NCI-H460 (cell line): ENCODE results near the gene COA8. TPM values are rescaled to one million over a fixed set of nuclear protein-coding genes. Genes with fewer than 3 reads are reported as not detected.

Experiments used
- DNase-seq: peaks from one replicate; pipeline ENCODE4 v3.0.0-alpha.2; 2016; ENCODE audit warnings: low read depth; ENCODE audit errors: extremely low read depth
- total RNA-seq: library from RNA; depleted of rRNA; stranded (reverse); fragments of >200 nt; shearing (Covaris generic); gene quantifications from 2 replicates; pipeline ENCODE4 v1.2.3, GENCODE V29; 2014

The COA8 gene
- total RNA-seq, 1 experiment from 2014 or later = 51.4 TPM

- DNase-seq = no peak
Measured at GRCh38 chr14:103616635-103617300, 54.0 kb downstream of the COA8 start.

DNA sequence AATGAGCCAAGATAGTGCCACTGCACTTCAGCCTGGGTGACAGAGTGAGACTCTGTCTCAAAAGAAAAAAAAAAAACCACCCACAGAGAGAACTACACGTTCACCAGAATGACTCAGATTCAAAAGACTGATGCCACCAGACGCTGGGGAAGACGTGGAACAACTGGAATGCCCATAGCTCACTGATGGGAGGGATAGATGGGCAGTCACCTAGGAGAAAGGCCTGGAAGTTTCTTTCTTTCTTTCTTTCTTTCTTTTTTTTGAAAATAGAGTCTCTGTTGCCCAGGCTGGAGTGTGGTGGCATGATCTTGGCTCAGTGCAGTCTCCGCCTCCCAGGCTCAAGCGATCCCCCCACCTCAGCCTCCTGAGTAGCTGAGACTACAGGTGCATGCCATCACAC lies 56.3 kb downstream of the COA8 start:
- DNase-seq = no peak

DNA sequence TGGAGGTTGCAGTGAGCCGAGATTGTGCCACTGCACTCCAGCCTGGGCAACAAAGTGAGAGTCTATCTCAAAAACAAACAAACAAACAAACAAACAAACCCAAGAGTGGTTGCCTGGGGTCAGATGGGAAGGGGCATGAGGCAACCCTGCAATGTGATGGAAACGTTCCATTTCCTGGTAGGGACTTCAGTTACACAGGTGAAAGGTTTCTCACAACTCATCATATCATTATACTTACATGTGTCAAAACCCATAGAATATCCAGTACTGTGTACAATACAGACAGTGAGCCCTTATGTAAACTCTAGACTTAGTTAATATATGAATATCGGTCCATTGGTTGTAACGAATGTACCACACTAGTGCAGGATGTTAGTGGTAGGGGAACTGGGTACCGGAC lies 59.1 kb downstream of the COA8 start:
- DNase-seq = no peak

DNA sequence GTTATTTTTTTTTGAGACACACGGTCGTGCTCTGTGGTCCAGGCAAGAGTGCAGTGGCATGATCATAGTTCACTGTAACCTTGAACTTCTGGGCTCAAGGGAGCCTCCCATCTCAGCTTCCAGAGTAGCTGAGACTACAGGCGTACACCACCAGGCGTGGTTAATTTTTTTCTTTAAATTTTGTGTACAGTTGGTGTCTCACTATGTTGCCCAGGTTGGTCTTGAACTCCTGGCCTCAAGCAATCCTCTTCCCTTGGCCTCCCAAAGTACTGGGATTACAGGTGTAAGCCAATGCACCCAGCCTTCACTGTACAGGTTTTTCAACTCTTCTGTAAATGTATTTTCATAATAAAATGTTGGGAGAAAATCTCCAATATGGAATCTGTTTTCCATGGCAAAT lies 60.5 kb downstream of the COA8 start:
- DNase-seq = no peak

DNA sequence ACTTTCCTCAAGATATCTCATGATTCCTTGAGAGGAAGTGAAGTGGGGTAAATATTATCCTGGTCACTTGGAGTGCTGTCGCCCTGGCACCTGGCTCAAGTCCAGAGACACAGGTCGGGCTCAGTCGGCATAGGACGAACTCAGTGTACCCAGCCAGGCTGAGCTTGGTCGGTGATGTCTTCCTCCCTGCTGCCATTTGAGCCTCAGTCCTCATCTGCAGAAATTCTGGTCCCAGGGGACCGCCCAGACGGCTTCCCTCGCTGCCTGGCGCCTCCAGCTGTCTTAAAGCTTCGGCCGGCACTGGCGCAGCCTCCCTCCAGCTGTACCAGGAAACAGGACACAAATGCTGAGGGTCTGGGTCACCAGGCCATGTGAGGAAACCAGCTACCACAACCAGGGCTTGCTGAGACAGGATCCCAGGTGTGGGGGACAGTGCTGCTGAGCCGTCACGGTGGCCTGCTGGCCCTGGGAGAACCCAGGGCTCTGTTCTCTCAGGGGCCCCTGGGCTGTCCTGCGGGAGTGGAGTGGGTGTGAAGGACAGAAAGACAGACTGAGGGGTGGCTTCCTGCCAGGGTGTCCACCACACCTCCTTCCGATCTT lies 61.2 kb downstream of the COA8 start:
- no peak for DNase-seq

DNA sequence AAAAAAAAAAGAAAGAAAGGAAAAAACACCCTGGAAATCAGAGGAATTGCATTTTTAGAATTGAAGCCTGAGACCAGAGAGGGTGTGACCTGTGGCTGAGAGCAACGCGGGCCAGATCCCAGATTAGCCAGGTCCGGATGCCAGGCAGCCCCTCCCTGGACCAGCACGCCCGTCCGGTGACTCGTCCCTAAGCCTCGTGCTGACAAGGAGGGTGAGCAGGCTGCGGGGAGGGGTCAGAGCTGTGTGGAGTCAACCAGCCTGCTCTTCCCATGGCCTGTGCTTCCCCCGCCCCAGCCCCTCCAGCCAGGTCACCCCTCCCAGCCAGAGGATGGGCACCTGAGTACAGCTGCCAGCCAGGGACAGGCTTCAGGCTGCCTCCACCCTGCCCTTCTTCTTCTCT lies 62.1 kb downstream of the COA8 start:
- peak; percentile 88 for DNase-seq

- DNase-seq = no peak
Measured at GRCh38 chr14:103625356-103626095, 62.8 kb downstream of the COA8 start.

GRCh38 chr14:103626146-103626850 lies 63.5 kb downstream of the COA8 start:
- DNase-seq = no peak

GRCh38 chr14:103627073-103628025 lies 64.6 kb downstream of the COA8 start:
- DNase-seq = no peak

GRCh38 chr14:103628221-103628683 lies 65.5 kb downstream of the COA8 start:
- peak; percentile 80 for DNase-seq

DNA sequence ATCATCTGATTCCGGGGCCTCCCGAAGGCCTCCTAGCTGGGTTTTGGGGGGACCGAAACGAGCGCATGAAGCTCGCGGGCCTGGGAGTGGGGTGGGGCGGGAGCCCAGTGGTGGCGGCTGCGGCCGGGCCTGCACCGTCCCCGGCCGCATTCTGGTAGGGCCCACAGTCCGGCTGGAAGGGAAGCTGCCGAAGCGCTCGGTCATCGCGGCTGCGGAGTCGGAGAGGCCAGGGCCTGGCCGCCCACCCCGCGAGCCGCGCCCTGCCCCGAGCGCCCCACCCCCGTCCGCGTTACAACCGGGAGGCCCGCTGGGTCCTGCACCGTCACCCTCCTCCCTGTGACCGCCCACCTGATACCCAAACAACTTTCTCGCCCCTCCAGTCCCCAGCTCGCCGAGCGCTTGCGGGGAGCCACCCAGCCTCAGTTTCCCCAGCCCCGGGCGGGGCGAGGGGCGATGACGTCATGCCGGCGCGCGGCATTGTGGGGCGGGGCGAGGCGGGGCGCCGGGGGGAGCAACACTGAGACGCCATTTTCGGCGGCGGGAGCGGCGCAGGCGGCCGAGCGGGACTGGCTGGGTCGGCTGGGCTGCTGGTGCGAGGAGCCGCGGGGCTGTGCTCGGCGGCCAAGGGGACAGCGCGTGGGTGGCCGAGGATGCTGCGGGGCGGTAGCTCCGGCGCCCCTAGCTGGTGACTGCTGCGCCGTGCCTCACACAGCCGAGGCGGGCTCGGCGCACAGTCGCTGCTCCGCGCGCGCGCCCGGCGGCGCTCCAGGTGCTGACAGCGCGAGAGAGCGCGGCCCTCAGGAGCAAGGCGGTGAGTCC lies 66.1 kb downstream of the COA8 start, which contains the start of gene KLC1:
Gene KLC1 (plus strand): TSS at position 528 of the 819 bp plus-strand sequence. CDS start 25,354 bp downstream, outside the sequence.
- peak; percentile 57 for DNase-seq

DNA sequence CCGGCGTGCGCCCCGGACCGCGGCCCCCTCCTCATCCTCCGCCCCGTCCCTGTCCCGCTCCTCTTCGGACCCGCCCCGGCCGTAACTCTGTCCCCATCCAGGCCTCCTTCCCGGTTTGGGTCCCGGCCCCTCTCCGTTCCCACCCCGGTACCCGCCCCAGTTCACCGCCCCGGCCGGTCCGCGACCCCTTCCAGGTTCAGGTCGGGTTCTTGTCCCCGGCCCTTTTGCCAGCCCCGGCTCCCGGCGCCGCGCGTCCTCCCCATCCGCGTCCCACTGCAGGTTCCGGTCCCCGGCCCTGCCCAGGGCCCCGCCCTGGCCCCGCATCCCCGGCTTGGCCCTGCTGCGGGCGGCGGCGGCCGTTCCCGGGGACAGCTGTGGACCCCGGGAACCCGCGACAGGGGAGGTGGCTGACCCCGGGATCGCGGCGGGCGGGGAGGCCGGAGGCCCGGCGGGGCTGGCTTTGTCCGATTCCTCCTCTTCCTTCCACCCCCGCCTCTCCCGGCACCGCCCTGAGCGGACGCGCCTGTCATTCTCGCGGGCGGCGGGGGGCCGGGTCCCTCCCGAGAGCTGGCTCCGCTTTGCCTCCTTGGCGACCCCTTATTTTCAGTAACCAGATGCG lies 66.9 kb downstream of the COA8 start:
- DNase-seq = no peak

- no peak for DNase-seq
Measured at GRCh38 chr14:103630364-103631108, 67.8 kb downstream of the COA8 start.

GRCh38 chr14:103633391-103633790 lies 70.6 kb downstream of the COA8 start:
- DNase-seq = no peak

- no peak for DNase-seq
Measured at GRCh38 chr14:103634156-103634555, 71.4 kb downstream of the COA8 start.

DNA sequence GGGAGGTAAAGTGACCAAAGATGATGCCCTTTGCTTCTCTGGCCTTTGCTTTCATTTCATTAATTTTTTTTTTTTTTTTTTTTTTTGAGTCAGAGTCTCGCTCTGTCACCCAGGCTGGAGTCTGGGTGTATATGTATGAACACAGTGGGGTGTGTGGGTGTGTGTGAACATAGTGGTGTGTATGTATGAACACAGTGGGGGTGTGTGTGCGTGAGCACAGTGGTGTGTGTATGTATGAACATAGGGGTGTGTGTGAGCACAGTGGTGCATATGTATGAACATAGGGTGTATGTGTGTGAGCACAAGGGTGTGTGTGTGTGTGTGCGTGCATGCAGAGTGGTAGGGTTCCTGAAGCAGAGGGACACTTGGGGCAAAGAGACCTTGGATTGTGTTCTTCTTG lies 75.8 kb downstream of the COA8 start:
- DNase-seq = no peak
